ENCODE results near the gene MAL.
A peak's percentile ranks its signal among the peaks of the same experiment; 100 is the strongest.

DNA sequence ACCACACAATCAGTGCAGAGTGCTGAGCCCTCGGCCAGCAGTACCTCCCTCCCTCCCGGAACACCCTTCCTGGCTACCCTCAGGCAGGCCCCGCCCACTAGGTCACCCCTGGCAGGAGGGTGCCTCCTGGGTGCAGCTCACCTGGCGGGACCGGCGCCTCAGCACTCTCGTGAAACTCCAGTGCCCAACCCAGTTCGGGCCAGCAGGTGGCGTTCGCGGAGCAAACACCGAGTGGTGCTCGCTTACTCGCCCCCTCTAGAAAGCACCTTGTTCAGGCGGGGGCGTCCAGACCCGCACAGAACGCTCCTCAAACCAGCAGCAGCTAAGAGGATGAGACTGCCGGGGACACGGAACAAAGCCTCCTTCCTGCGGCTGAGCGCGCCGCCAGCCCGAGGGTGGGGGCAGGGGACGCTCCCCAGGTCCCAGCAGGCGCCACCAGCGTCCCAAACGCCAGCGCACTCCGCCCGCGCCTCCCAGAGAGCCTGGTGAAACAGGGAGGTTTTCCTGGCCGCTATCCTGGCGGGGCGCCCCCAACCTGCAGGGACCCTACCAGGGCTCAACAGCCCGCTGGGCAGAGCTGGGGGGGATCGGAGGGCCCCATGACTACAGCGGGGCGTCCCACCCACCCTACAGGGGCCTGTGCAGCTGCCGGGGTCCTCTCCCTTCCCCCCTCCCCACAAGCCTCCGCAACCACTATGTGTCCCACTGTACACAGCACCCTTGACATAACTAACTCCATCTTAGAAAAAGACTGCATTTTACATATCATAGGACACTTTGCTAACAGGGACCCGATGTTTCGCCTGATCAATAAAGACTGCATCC, 51.4 kb downstream of the MAL start:
- TF ChIP-seq CTCF (IDR thresholded peaks at IDR 0.05; ENCODE audit: poor library complexity, severe bottlenecking) (peak; percentile 86), REST (IDR thresholded peaks at IDR 0.05; ENCODE audit: borderline replicate concordance) (no peak), TAF1 (IDR thresholded peaks at IDR 0.05; ENCODE audit: low read depth) (no peak)

All from neural cell (in vitro differentiated cells).